Dermis blood vessel endothelial cell (primary cell): Measurements from ENCODE around the gene AFF1. TPM values are rescaled to one million over a fixed set of nuclear protein-coding genes. Genes with fewer than 3 reads are reported as not detected.

Experiments used
- DNase-seq: peaks from one replicate; pipeline ENCODE4 v3.0.0; 2010
- total RNA-seq: library from RNA; depleted of rRNA; stranded (reverse); fragments of >200 nt; gene quantifications from 2 replicates; pipeline ENCODE4 v1.2.3, GENCODE V29; 2014

Gene AFF1
- total RNA-seq, 1 donor from 2014 or later = 31.0 TPM

DNA sequence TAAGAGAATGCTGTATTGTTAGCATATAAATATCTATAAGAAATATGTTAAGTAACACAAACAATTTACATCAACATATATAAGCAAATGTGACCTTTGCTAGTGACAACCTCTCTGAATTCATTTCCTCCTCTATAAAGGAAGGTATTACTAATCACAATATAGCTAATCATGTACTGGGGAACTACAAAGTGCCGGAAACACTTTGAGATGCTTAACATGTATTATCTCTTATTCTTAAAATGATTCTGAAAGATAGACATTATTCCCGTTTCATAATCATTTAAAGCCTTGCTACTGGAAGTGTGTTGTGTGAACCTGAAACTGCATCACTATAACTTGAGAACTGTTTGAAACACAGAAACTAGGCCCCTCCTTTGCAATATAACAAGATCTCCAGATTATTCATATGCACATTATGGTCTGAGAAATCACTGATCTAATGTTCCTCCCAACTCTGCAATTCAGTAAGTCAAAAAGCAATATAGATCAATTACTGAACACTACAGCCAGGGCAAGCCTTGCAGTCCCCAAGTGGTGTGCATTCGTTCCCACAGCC is 231.6 kb downstream of the AFF1 start:
- no peak for DNase-seq

GRCh38 chr4:87171944-87172343 is 237.1 kb downstream of the AFF1 start:
- no peak for DNase-seq

GRCh38 chr4:87174672-87175071 is 239.9 kb downstream of the AFF1 start:
- no peak for DNase-seq

- no peak for DNase-seq
Measured at GRCh38 chr4:87179751-87180150, 244.9 kb downstream of the AFF1 start.

- no peak for DNase-seq
Measured at GRCh38 chr4:87180767-87181166, 246.0 kb downstream of the AFF1 start.

GRCh38 chr4:87185146-87185870 is 250.5 kb downstream of the AFF1 start:
- no peak for DNase-seq

DNA sequence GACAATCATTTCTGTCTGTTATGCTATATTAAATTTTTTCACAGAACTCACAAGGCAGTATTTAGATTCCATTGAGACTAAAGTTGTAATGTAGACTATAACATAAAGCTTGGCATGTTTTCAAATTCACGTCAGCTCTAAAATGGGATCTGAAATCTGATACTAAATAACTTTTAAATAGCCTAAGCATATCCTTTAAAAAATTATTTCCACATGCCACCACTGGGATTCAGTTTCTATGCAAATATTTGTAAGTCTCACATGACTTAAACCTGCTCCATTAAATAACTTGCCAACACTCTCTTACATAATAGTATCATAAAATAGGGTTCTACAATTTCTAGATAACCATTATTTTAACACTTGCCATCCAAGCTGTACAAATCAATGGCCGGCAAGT is 253.2 kb downstream of the AFF1 start:
- no peak for DNase-seq

- DNase-seq = peak; percentile 29
Measured at GRCh38 chr4:87188932-87189331, 254.1 kb downstream of the AFF1 start.

Other genes starting within 250 kb of the AFF1 start
- gene SLC10A6, start 85.6 kb upstream of the AFF1 start, total RNA-seq = 0.19 and 0.85 TPM in 2 replicates
- under 0.01 and 0.33 TPM in 2 replicates for gene C4orf36, start 42.6 kb upstream of the AFF1 start, total RNA-seq